DOHH2 (cell line): ENCODE results near the gene PITPNC1.

ENCODE experiments used
- EZH2phosphoT487 ChIP-seq: fragments of 200-600 bp; sonication (generic); IDR thresholded peaks from 2 replicates; pipeline ENCODE4 v1.6.1; 2017; ENCODE audit warnings: borderline replicate concordance, mild to moderate bottlenecking, antibody characterized with exemption, low read length, moderate library complexity, mixed read lengths
- TF ChIP-seq, protein P1 (sequence below): fragments of 200-600 bp; sonication (generic); IDR thresholded peaks from one replicate; pipeline ENCODE4 v1.5.1; 2014; ENCODE audit warnings: antibody characterized with exemption, mild to moderate bottlenecking, low read depth, low read length; ENCODE audit not compliant: poor library complexity, severe bottlenecking

DNA sequence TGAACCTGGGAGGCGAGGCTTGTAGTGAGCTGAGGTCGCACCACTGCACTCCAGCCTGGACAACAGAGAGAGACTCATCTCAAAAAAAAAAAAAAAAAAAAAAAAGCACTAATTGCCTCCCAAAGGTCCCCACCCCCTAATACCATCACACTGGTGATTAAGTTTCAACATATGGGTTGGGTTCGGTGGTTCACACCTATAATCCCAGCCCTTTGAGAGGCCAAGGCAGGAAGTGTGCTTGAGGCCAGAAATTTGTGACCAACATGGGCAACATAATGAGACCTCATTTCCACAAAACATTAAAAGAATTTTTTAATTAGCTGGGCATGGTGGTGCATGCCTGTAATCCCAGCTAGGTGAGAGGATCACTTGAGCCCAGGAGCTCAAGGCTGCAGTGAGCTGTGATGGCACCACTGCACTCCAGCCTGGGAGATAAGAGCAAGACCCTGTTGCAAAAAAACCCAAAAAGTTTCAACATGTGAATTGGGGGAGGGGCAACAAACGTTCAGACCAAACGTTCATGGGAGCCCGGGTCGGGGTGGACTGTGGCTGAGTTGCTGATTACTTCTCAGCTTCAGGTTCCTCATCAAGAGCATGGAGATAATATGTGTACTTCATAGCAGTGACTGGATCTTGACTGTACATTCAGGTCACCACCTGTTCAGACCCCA is 278.5 kb downstream of the PITPNC1 start:
- TF ChIP-seq, protein P1, sequence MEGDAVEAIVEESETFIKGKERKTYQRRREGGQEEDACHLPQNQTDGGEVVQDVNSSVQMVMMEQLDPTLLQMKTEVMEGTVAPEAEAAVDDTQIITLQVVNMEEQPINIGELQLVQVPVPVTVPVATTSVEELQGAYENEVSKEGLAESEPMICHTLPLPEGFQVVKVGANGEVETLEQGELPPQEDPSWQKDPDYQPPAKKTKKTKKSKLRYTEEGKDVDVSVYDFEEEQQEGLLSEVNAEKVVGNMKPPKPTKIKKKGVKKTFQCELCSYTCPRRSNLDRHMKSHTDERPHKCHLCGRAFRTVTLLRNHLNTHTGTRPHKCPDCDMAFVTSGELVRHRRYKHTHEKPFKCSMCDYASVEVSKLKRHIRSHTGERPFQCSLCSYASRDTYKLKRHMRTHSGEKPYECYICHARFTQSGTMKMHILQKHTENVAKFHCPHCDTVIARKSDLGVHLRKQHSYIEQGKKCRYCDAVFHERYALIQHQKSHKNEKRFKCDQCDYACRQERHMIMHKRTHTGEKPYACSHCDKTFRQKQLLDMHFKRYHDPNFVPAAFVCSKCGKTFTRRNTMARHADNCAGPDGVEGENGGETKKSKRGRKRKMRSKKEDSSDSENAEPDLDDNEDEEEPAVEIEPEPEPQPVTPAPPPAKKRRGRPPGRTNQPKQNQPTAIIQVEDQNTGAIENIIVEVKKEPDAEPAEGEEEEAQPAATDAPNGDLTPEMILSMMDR = no peak
- no peak for TF ChIP-seq EZH2phosphoT487
